Neural progenitor cell (in vitro differentiated cells): ENCODE measurements around the gene GPC4.

Experiments used
- EZH2 ChIP-seq: fragments of 200-600 bp; sonication (generic); IDR thresholded peaks from 2 replicates; pipeline ENCODE4 v1.6.1; 2017; ENCODE audit warnings: antibody characterized with exemption, mild to moderate bottlenecking, moderate library complexity
- TF ChIP-seq, protein P1 (sequence below): fragments of 200-600 bp; sonication (generic); IDR thresholded peaks from 2 replicates; pipeline ENCODE4 v1.5.1; 2017; ENCODE audit warnings: antibody characterized with exemption, mild to moderate bottlenecking

GRCh38 chrX:133362538-133362937, 52.8 kb downstream of the GPC4 start:
- TF ChIP-seq, protein P1, sequence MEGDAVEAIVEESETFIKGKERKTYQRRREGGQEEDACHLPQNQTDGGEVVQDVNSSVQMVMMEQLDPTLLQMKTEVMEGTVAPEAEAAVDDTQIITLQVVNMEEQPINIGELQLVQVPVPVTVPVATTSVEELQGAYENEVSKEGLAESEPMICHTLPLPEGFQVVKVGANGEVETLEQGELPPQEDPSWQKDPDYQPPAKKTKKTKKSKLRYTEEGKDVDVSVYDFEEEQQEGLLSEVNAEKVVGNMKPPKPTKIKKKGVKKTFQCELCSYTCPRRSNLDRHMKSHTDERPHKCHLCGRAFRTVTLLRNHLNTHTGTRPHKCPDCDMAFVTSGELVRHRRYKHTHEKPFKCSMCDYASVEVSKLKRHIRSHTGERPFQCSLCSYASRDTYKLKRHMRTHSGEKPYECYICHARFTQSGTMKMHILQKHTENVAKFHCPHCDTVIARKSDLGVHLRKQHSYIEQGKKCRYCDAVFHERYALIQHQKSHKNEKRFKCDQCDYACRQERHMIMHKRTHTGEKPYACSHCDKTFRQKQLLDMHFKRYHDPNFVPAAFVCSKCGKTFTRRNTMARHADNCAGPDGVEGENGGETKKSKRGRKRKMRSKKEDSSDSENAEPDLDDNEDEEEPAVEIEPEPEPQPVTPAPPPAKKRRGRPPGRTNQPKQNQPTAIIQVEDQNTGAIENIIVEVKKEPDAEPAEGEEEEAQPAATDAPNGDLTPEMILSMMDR = no peak
- TF ChIP-seq EZH2 = no peak
